Thyroid gland (tissue), 4 donors: ENCODE measurements around the gene BTBD9. TPM values are rescaled to one million over a fixed set of nuclear protein-coding genes. Genes with fewer than 3 reads are reported as not detected.

Experiments
- DNase-seq, 2 donors: peaks; one replicate each; pipeline ENCODE4 v3.0.0-alpha.2; 2019
- H3K27ac ChIP-seq, 3 donors: fragments of 200-600 bp; sonication (generic); 1 replicate in 2 of 3; 2 replicates in 1 of 3; pipeline ENCODE4 v1.5.1; 2016 to 2019; ENCODE audit warnings: mild to moderate bottlenecking in 1 of 3, moderate library complexity in 1 of 3
- H3K27me3 ChIP-seq: fragments of 200-600 bp; sonication (generic); one replicate; pipeline ENCODE4 v1.5.1; 2019
- H3K36me3 ChIP-seq, 2 donors: fragments of 200-600 bp; sonication (generic); one replicate each; pipeline ENCODE4 v1.5.1; 2016 to 2019
- H3K4me1 ChIP-seq, 2 donors: fragments of 200-600 bp; sonication (generic); one replicate each; pipeline ENCODE4 v1.5.1; 2017 to 2019
- H3K4me3 ChIP-seq, 3 donors: fragments of 200-600 bp; sonication (generic); replicated peaks in 1 of 3; 1 replicate in 2 of 3; 2 replicates in 1 of 3; pipeline ENCODE4 v1.5.1; 2016; ENCODE audit warnings: mild to moderate bottlenecking in 1 of 3
- H3K9me3 ChIP-seq: fragments of 200-600 bp; sonication (generic); one replicate; pipeline ENCODE4 v1.5.1; 2017
- CTCF ChIP-seq, 6 experiments: fragments of 200-600 bp in 3 of 6; fragments of 450-650 bp in 3 of 6; sonication (generic) in 3 of 6; IDR thresholded peaks; one replicate each; pipeline ENCODE4 v1.5.1; 2016 to 2019; ENCODE audit warnings: antibody characterized with exemption in 6 of 6, mild to moderate bottlenecking in 2 of 6, inconsistent platforms in 1 of 6, moderate library complexity in 1 of 6
- POLR2A ChIP-seq, 2 donors: fragments of 450-650 bp; IDR thresholded peaks; one replicate each; pipeline ENCODE4 v1.6.1; 2017; ENCODE audit warnings: antibody characterized with exemption in 2 of 2, mild to moderate bottlenecking in 2 of 2, moderate library complexity in 1 of 2
- WGBS, 2 donors: methylation state at CpG; one replicate each; pipeline ENCODE4 v1.1.5; 2017; 5-methylcytosine and 5-hydroxymethylcytosine counted together
- intact Hi-C: fragments of 100-400 bp; cut with DNase I; formaldehyde crosslinking; loops from one replicate; pipeline ENCODE4 v1.15.1; 2023
- total RNA-seq, 4 donors: library from RNA; depleted of rRNA; stranded (reverse); fragments of >200 nt; gene quantifications; one replicate each; pipeline ENCODE4 v1.2.3, GENCODE V29; 2016

The BTBD9 gene
- total RNA-seq, 4 donors from 2014 or later = 17.3 to 32.0 (median 27.4) TPM

DNA sequence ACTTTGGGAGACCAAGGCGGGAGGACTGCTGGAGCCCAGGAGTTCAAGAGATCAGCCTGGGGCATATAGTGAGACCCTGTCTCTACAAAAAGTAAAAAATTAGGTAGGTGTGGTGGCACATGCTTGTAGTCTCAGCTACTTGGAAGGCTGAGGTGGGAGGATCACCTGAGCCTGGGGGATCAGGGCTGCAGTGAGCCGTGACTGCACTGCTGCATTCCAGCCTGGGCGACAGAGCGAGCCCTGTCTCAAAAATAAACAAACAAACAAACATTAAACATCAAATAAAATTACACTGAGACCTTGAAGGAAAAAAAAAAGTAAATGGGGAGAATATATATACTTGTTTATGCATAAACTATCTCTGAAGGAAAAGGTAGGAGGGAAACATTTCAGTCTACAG, 432.4 kb downstream of the BTBD9 start:
- 77 to 83% methylated on average over 4 of the region's 4 CpGs for WGBS, 2 donors

GRCh38 chr6:38198219-38198618, 441.5 kb downstream of the BTBD9 start:
- H3K27ac ChIP-seq = no peak overlapping the region
- intact Hi-C loops = no loop called here

More for the DNA sequence above, 432.4 kb downstream of the BTBD9 start:
- no peaks in the 10 kb centered on the region for H3K36me3 ChIP-seq
- no peak for TF ChIP-seq CTCF (IDR thresholded peaks at IDR 0.05)
- no peak for TF ChIP-seq POLR2A (IDR thresholded peaks at IDR 0.05)
- intact Hi-C loops = no loop called here
- no peak overlapping the region for H3K4me3 ChIP-seq
- H3K27ac ChIP-seq = no peak overlapping the region
- H3K9me3 ChIP-seq = no peaks in the 10 kb centered on the region
- H3K4me1 ChIP-seq = peaks cover 5 to 8% of the 10 kb centered on the region in 2 donors
- no peak for DNase-seq
- no peaks in the 10 kb centered on the region for H3K27me3 ChIP-seq

DNA sequence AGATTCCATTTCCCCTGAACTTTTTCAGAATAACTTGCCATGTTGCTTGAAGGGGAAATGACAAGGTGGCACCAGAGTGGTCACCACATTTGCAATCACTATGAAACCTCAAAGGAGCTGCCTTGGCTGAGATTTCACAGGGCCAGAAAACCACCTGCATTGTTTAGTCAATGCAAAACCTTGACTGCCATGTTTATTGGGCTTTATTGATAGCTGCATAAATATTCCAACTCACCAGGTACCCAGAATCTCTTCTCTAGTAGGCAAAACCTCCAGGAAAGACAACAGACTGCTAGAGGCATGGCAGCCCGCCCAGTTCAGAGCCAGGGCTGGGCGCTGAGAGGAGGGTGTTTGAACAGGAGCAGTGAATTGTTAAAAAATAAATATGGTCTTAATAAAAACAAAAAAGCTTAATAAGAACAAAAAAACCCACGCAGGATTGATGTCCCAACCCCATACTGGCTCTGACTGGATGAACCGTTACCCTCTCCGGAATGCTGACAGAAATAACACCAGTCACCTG, 444.6 kb downstream of the BTBD9 start:
- TF ChIP-seq POLR2A (IDR thresholded peaks at IDR 0.05) (no peak), CTCF (IDR thresholded peaks at IDR 0.05) (no peak)
- Histone ChIP-seq H3K36me3 (no peaks in the 10 kb centered on the region), H3K4me3 (no peak overlapping the region), H3K27me3 (no peaks in the 10 kb centered on the region), H3K9me3 (no peaks in the 10 kb centered on the region), H3K27ac (peak overlapping the region in 1 of 3 donors; percentile 36), H3K4me1 (peaks cover 16 to 20% of the 10 kb centered on the region in 2 donors)
- intact Hi-C loops = no loop called here
- 31 to 39% methylated on average over 5 of the region's 5 CpGs for WGBS, 2 donors
- peak; percentile 89 to 93 for DNase-seq

More at GRCh38 chr6:38198219-38198618, 441.5 kb downstream of the BTBD9 start:
- Histone ChIP-seq H3K36me3 (no peaks in the 10 kb centered on the region), H3K27me3 (no peaks in the 10 kb centered on the region), H3K4me3 (no peak overlapping the region), H3K9me3 (no peaks in the 10 kb centered on the region), H3K4me1 (peaks cover 16 to 20% of the 10 kb centered on the region in 2 donors)
- WGBS, 2 donors = 92 to 94% methylated on average over 8 of the region's 8 CpGs
- no peak for TF ChIP-seq CTCF (IDR thresholded peaks at IDR 0.05)
- no peak for TF ChIP-seq POLR2A (IDR thresholded peaks at IDR 0.05)
- no peak for DNase-seq

GRCh38 chr6:38194589-38194988, 445.1 kb downstream of the BTBD9 start:
- 93 to 94% methylated on average over 7 of the region's 7 CpGs for WGBS, 2 donors
- no peak for TF ChIP-seq CTCF (IDR thresholded peaks at IDR 0.05)
- no peak for TF ChIP-seq POLR2A (IDR thresholded peaks at IDR 0.05)

DNA sequence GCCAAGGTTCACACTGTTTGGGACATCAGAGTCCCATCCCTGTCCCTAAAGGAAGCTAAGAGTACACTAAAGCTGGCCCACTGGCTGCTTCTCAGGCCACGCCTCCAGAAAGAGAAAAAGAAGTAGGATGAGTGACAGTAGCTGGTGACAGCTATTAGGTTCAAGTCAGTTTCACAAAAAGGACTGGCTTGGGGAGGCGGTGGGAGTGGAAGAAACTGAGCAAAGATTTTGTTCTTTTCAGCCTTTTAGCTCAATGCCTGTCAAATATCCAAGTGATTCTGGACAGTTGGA, 445.5 kb downstream of the BTBD9 start:
- Histone ChIP-seq H3K27me3 (no peaks in the 10 kb centered on the region), H3K4me1 (peaks cover 16 to 20% of the 10 kb centered on the region in 2 donors), H3K4me3 (no peak overlapping the region), H3K36me3 (no peaks in the 10 kb centered on the region), H3K9me3 (no peaks in the 10 kb centered on the region), H3K27ac (no peak overlapping the region)
- no peak for TF ChIP-seq CTCF (IDR thresholded peaks at IDR 0.05)
- TF ChIP-seq POLR2A (IDR thresholded peaks at IDR 0.05) = no peak
- no peak for DNase-seq
- WGBS, 2 donors = 93 to 100% methylated on average over 2 of the region's 2 CpGs
- intact Hi-C loops = no loop called here

More at GRCh38 chr6:38194589-38194988, 445.1 kb downstream of the BTBD9 start:
- no peaks in the 10 kb centered on the region for H3K36me3 ChIP-seq
- H3K4me3 ChIP-seq = no peak overlapping the region
- intact Hi-C loops = no loop called here
- DNase-seq = no peak
- peaks cover 16 to 20% of the 10 kb centered on the region in 2 donors for H3K4me1 ChIP-seq
- no peaks in the 10 kb centered on the region for H3K27me3 ChIP-seq
- no peaks in the 10 kb centered on the region for H3K9me3 ChIP-seq
- no peak overlapping the region for H3K27ac ChIP-seq
